Measurements from ENCODE around the gene PRDM16. TPM values are rescaled to one million over a fixed set of nuclear protein-coding genes. Genes with fewer than 3 reads are reported as not detected.

The PRDM16 gene
- 0.13 and 0.35 TPM in 2 replicates for total RNA-seq

DNA sequence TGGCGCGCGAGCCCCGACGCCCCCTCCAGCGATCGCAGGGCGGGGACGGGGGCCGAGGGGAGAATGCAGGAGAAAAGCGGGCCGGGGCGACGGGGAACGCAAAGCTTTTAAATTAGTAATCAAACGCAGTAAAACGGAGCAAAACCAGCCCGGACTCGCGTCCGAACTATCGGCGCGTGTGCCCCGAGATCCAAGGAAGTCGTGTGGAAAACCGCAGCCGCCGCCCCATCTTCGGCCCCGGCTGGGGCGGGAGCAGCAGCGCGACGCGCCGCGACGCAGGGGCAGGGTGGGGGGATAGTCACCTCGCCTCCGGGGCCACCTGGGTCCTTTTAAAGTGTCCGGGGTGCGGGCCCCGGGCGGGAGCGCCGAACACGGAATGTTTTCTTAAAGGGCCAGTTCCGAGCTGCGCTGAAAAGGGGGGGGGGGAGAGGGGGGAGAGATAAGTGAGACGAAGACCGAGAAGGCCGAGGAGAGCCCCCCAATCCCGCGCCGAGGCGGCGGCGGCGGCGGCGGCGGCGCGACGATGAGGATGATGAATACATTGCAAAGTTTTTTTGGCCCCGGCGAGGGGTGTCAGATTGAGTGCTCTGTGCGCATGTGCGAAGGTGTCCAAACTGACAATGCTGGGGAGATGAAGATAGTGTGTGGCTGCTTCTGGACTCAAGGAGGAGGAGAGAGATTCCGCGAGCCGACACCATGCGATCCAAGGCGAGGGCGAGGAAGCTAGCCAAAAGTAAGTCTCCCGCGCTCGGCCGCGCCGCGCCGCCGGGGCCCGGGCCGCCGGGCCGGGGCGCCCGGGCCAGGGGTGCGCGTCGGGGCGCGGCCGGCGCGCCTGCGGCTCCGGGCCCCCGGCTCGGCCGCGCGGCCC lies at the start of gene PRDM16:
Gene PRDM16 (plus strand): TSS at position 640 of the 868 bp plus-strand sequence. CDS start 57 bp downstream, at position 697.
- DNase-seq (ENCODE audit: low read depth, low spot score) = no peak

- no peak for DNase-seq (ENCODE audit: low read depth, low spot score)
These were observed 49.4 kb upstream of the PRDM16 start for GRCh38 chr1:3019516-3020051.

GRCh38 chr1:3020263-3020909 lies 48.6 kb upstream of the PRDM16 start:
- no peak for DNase-seq (ENCODE audit: low read depth, low spot score)

- no peak for DNase-seq (ENCODE audit: low read depth, low spot score)
These were observed 47.8 kb upstream of the PRDM16 start, which contains the start of gene ACTRT2 for GRCh38 chr1:3021233-3021671. TSS of gene ACTRT2 (plus strand) at chr1:3021467. CDS start at chr1:3021687, 220 bp downstream.

- DNase-seq (ENCODE audit: low read depth, low spot score) = no peak
These were observed 47.1 kb upstream of the PRDM16 start for GRCh38 chr1:3021801-3022401.

DNA sequence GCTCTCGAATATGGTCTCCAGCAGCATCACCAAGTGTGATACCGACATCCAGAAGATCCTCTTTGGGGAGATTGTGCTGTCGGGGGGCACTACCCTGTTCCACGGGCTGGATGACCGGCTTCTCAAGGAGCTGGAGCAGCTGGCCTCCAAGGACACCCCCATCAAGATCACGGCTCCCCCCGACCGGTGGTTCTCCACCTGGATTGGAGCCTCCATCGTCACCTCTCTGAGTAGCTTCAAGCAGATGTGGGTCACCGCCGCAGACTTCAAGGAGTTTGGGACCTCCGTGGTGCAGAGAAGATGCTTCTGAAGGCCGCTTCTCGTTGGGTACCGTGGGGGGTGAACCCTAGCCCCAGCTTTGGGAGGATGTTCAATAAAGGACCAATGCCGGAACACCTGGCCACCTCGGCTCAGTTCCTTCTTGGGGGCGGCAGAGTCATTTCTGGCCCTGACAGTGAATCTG lies 46.5 kb upstream of the PRDM16 start:
- no peak for DNase-seq (ENCODE audit: low read depth, low spot score)

- DNase-seq (ENCODE audit: low read depth, low spot score) = no peak
These were observed 46.0 kb upstream of the PRDM16 start for GRCh38 chr1:3022976-3023375.

DNA sequence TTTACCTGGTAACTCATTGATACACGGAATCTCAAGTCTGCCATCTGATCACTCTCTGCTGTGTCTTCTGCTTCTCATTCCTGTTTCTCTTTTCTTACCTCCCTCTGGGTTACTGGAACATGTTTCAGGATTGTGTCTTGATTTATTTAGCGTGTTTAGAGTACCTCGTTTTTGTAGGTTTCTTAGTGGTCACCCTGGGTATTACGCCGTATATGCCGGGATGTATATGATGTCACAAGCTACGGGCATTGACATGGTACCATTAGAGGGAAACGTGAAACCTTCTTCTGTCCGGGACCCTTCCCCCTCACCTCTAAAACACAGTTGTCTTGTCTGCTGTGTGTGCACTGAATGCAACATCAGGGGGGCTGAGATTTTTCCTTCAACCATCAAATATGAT lies 45.0 kb upstream of the PRDM16 start:
- DNase-seq (ENCODE audit: low read depth, low spot score) = no peak

- no peak for DNase-seq (ENCODE audit: low read depth, low spot score)
These were observed 44.4 kb upstream of the PRDM16 start for GRCh38 chr1:3024588-3024987.

GRCh38 chr1:3026124-3026523 lies 42.9 kb upstream of the PRDM16 start:
- DNase-seq (ENCODE audit: low read depth, low spot score) = no peak

DNA sequence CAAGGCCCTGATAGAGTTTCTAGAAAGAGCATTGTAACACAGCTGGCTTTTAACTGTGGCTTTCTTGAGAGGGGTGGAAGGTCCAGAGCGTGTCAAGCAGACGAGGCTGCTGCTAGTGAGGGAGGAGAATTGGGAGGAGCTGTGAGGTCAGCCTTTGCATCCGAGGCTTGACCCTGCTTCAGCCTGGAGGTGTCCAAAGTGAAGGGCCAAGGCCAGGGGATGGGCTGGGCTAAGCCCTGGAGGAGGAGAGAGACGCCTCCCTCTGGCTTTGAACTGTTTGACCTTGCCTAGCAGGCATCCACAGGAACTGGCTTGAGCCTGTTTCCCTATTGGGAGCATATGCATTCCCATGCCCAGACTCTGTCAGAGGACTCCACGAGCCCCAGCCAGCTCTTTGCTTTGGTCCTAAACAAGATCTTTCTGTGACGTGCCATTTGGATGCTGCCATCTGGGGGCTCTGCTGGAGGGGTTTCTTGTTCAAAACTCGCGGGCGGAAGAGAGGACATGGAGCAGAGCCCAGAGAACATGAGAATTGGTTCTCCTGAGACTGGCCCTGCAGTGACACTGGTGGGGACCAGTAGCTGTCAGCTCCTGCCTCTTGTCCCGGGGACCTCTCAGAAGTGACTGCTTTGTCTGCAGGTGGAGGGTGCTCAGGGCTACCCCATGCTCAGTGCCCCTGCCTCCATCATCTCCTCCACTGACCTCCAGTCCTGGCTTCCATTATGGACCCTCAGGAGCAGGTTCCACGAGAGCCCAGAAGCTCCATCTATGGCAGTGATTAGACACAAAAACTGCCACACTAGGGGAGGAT lies 42.2 kb upstream of the PRDM16 start:
- DNase-seq (ENCODE audit: low read depth, low spot score) = no peak

DNA sequence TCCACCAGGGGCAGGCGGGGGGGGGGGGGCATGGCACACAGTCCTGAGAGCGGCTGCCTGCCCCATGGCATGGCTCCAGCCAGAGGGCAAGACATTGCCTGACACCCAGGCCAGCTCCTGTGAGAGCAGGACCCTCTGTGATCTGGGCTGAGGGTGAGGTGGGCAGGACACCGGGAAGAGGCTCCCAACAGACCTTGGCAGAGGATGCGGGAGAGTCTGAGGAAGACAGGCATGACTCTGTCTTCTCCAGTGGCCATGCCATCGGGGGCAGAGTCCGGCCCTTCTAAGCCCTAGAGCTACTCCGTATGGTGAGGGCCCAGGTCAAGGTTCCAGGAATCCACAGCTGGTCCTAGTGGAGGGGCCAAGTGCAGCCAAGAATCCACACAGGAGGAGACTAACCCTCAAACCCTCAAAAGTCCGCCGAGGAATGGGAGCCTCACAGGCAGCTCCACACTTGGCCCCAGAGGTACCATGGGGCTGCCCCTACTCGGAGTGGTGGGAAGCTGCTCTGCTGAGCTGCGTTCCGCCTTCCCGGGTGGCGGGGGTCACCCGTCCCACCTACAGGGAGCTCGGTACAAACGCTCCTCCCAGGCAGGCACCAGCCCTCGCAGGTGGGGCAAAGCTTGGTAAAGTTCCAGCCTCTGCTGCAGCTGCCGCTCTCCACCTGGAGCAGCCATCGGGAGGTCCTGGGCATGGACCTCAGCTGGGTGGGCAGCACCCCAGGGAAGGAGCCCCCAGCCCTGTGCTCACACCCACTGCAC lies 41.2 kb upstream of the PRDM16 start:
- no peak for DNase-seq (ENCODE audit: low read depth, low spot score)

DNA sequence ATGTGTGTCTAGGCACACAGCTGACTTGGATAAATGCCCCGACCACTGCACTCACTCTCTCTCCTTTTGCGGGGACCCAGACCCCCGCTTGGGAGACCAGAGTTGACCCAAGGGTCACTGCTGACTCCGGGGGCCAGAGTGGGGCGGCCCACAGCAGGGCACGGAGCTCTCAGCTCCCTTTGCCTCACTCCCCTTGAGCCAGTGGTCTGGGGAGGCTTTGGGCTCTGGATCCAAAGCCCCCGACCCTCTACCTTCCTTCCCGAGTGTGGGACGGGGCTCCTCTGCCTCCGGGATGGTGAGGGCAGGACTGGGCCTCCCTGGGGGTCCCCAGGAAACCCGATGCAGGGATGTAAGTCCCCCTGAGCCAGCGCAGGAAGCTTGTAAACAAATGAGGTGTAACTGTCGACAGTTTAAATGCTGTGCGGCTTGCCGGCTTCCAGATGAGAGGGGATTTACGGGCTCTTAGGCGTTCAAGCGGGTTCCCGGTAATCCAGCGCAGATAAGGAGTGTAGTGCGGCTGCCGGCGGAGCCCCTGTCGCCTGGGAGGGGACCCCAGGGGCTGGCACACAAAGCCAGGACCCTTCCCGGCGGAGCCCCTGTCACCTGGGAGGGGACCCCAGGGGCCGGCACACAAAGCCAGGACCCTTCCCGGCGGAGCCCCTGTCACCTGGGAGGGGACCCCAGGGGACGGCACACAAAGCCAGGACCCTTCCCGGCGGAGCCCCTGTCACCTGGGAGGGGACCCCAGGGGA lies 40.3 kb upstream of the PRDM16 start:
- DNase-seq (ENCODE audit: low read depth, low spot score) = no peak

DNA sequence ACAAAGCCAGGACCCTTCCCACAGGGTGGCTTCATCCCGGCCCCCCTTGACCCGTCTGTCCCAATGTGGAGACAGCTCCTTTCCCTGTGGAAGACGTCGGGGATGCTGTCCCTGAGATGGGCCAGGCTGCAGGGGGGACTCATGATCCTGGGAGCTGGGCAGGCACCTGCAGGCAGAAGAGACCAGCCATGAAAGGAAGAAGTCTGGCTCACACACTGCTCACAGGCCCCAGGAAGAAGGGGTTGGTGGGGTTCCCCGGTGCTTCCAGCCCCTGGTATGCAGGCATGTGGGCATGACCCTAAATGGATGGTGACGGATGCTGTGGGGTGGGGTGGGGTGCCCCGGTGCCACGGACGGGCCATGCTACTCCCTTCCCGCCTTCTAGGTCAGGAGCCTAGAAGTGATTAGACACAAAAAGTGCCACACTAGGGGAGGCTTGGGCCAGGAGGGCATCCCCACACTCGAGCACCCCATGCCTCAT lies 39.5 kb upstream of the PRDM16 start:
- DNase-seq (ENCODE audit: low read depth, low spot score) = no peak

DNA sequence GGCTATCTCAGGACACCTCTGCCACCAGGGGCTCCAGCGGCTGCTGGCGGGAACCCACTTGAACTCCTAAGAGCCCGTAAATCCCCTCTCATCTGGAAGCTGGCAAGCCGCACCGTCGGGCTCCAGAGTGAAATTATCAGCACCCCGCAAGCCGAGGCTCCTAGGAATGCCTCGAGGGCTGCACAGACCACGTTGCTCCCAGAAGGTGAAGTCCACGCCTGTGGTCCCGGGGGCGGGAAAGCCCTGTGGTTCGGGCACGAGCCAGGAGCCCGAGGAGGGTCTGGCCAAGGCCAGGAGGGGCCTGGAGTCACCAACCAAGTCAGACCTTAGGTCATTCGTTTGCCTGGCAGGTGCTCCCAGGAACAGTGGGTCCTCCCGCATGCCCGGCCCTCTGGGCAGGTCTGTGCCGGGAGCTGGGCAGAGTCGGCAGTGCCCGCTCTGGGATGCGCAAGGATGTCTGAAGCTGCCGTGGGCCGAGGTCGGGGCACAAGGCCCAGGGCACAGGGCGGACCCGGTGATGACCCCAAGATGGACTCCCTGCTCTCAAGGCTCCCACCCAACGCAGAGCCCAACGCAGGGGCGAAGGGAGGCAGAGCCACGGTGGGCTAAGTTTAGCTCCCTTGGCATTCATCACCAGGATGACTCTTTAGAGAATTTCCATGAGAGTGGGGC lies 38.9 kb upstream of the PRDM16 start:
- DNase-seq (ENCODE audit: low read depth, low spot score) = no peak

DNA sequence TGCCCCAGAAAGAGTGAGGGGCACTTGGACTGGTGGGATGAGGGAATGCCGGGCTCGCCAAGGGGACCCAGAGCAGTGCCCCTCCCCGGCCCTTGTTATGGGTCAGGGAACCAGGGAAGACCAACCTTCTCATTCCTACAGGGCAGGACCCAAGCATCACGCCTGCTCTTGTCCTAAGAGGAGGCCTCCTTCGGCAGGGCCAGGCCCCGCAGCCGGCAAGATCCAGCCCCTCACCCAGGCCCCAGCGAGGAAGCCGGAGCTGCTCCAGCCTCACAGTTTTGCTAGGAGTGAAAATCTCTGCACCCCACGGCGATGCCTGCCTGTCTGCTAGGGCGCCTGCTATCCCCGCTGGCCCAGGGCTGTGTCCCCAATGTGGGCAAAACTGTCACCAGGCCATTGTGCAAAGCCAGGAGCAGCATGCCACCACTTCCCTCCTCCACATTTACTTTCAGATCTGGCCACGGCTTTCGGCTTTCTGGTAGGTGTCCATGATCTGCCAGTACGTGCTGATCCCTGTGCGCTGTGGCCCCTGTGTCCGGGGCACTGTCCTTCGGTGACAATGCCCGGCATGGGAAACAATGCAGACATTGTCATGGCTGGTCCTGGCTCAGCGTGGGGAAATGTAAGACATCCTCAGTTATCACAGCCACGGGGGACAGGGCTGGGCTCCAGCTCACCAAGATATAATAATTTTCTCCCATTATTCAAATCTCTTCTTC lies 38.2 kb upstream of the PRDM16 start:
- DNase-seq (ENCODE audit: low read depth, low spot score) = no peak

DNA sequence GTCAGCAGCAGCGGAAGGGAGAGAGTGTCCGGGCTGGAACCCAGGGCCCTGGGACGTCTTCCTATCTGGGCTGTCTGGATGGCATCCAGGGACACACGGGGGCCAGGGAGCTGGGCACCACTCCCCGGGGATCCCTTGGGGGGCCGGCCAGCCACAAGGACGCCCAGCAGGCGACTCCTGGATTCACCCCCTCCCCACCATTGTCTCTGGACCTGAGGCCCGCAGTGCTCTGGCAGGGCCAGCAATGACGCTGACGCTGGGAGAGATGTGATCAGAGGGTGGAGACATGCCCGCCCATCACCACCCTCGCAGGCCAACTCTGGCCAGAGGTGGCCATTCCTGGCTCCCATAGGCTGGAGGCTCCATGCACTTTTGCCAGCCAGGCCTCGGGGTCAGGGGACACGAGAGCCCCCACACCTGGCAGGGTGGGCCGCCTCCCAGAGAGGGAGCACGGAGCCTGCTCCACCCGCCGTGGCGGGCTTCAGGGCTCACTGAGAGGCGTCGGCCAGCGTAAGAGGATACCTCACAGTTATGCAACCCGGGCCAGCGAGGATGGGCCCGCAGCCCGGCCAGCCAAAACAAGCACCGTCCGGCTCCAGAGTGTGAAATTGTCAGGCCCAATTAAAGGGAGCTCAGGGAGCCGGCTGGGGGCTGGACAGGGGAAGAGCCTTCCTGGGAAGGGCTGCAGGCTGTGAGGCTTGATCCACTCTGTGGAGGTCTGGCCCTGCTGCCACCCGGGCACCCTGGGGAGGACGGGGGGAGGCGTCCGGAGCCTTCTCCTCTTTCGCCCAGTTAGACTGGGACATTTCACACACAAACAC lies 37.4 kb upstream of the PRDM16 start:
- no peak for DNase-seq (ENCODE audit: low read depth, low spot score)
